ENCODE data around the gene HIBCH.

HIBCH gene

DNA sequence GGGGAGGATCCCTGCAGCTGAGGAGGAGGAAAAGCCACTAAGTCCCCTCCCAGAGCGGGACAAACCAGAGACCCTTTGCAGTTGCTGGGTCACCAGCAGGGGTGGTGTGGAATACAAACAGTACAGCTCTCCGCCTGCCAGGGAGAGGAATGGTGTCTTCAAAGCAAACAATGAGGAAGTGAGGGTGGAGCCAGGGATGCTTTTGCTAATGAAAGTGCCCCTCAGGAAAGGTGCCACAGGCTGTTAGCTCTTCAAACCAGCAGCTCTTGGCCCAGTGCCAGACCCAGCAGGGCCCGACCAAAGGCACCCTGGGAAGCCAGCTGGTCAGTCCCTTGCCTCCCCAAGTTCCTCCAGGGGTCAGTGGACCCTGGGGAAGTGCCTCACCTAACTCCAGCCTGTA lies 102.8 kb downstream of the HIBCH start:
- H3K27me3 ChIP-seq (ENCODE audit: insufficient read depth, low read length): no peaks in the 10 kb centered on the region
- no peaks in the 10 kb centered on the region for H3K9me3 ChIP-seq (ENCODE audit: insufficient read depth, low read depth, low read length)
- H3K36me3 ChIP-seq (ENCODE audit: insufficient read depth, low read depth, low read length): peaks cover 16% of the 10 kb centered on the region; the same call in 1 of the 2 replicates
- no peak overlapping the region for H3K9ac ChIP-seq (ENCODE audit: low read depth, low read length)
- no peak overlapping the region for H3K4me3 ChIP-seq (ENCODE audit: low read length)
- peaks cover 17% of the 10 kb centered on the region; the same call in 1 of the 2 replicates for H3K4me1 ChIP-seq (ENCODE audit: insufficient read depth, low read length)
- no peak overlapping the region for H3K27ac ChIP-seq (ENCODE audit: low read length)

DNA sequence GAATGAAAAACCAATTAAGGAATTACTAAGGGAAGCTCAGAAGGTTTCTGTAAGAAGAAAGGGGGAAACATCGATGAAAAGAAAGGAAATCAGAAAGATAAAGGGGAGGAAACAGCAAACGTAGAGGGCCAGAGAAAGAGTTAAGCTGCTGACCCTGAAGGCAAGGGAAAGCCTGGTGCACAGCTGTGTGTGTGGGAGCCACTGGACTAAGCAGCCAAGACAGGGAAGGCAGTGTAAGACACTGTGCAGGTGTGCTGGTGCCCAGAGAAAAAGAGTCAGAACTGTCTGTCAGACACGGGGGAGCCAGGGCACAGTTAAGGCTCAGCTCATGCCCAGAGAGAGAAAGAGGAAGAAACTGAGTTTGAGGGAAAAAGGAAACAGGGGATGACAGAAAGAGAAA lies 104.0 kb downstream of the HIBCH start:
- Histone ChIP-seq H3K27ac (ENCODE audit: low read length) (peak overlapping the region; percentile 86), H3K9ac (ENCODE audit: low read depth, low read length) (peak overlapping the region; percentile 29; the same call in 1 of the 2 replicates)

DNA sequence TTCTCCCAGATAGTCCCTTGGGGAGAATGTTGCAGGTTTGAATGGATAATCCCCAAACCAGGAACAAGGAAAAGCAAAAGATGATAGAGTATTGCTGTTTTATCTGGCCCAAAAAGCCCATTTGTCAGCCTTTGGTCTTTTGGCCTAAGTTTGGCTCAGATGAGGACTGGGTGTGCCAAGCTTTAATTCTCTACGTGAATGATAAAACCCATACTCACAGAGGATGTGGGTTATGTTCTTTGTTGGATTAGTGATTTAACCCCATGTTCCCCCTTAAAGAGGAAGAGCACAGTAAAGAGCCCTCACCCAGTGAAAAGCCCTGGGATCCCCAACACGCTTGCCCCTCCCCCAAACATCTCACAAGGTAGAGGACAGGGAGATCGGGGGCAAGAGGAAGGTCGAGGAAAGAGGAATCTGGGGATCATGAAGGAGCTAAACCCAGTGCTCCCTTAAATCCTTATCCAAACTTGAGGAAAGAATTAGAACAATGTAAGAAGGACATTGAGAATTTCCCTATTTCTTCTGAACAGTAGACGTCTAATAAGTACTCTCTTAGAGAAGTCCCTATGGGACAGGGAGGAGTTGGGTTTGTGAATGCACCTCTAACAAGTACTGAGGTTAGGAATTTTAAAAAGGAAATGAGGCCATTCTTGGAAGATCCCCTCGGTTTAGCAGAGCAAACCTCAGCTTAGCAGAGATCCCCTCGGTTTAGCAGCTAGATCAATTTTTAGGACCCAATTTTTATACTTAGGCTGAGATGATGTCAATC lies 105.0 kb downstream of the HIBCH start:
- Histone ChIP-seq H3K27me3 (ENCODE audit: insufficient read depth, low read length) (no peaks in the 10 kb centered on the region), H3K9me3 (ENCODE audit: insufficient read depth, low read depth, low read length) (no peaks in the 10 kb centered on the region), H3K4me1 (ENCODE audit: insufficient read depth, low read length) (peaks cover 17% of the 10 kb centered on the region; the same call in 1 of the 2 replicates), H3K4me3 (ENCODE audit: low read length) (no peak overlapping the region), H3K9ac (ENCODE audit: low read depth, low read length) (peak overlapping the region; percentile 29; the same call in 1 of the 2 replicates), H3K36me3 (ENCODE audit: insufficient read depth, low read depth, low read length) (peaks cover 7% of the 10 kb centered on the region; the same call in 1 of the 2 replicates), H3K27ac (ENCODE audit: low read length) (no peak overlapping the region)

More for the DNA sequence above, 104.0 kb downstream of the HIBCH start:
- peaks cover 16% of the 10 kb centered on the region; the same call in 1 of the 2 replicates for H3K36me3 ChIP-seq (ENCODE audit: insufficient read depth, low read depth, low read length)
- no peaks in the 10 kb centered on the region for H3K9me3 ChIP-seq (ENCODE audit: insufficient read depth, low read depth, low read length)
- no peaks in the 10 kb centered on the region for H3K27me3 ChIP-seq (ENCODE audit: insufficient read depth, low read length)
- 0 out of 2 replicates have a peak overlapping the region, but pooled peaks have one; percentile 7 for H3K4me3 ChIP-seq (ENCODE audit: low read length)
- peaks cover 17% of the 10 kb centered on the region; the same call in 1 of the 2 replicates for H3K4me1 ChIP-seq (ENCODE audit: insufficient read depth, low read length)

DNA sequence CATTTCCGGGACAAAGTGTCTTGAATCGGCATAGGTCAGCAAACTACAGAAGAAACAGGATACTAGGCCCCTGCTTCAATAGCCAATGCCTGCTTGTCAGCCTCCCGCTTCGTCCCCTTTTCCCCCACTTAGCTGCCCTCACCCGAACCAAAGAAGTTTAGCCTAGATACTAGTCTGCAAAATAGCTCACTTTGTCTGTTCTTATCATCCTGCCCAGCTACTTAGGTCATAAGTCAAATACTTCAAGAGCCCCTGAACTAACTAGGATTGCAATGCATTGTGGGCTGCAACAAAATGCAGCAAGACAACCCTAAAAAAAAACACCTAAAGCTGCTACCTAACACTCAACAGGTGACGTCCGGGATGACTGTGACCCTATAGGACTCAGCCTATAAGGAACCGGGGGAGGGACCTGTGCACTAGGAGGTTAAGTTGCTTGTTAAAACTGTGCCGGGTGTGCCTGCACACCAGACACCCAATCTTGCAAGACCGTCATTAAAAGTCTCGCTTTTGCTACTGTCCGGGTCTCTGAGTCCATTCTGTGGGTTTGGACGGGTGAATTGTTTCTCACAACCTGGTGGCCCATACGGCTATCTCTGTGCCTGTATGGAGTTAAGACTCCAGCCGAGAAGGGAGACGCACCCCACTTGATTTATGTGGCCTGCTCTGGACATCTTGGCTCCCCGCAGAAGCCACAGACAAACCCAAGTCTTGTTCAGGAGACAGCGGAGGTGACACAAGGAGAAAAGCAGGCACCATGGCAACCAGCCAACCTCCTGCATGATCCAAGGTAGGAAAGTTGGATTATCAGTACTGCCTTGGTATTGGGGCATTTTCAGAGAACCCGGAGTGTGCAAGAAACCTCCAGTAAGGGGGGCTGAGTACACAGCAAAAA lies 105.9 kb downstream of the HIBCH start:
- Histone ChIP-seq H3K4me1 (ENCODE audit: insufficient read depth, low read length) (peaks cover 17% of the 10 kb centered on the region; the same call in 1 of the 2 replicates), H3K36me3 (ENCODE audit: insufficient read depth, low read depth, low read length) (peaks cover 6% of the 10 kb centered on the region; the same call in 1 of the 2 replicates)

DNA sequence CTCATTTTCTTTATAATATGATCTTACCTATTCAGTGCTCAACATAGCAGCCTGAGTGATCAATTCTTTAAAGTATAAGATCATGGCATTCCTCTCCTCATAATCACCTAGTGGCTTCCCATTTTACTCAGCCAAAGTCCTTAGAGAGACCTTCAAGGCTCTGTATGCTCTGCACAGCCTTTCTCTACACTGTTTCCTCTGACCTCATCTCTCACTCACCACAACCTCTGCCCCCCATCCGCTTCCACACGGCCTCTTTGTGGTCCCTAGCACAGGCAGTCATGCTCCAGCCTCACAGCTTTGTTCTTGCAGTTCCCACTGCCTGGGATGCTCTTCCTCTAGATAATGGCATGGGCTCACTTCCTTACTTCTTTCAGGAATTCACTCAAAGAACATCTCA lies 109.2 kb downstream of the HIBCH start:
- no peaks in the 10 kb centered on the region for H3K36me3 ChIP-seq (ENCODE audit: insufficient read depth, low read depth, low read length)
- H3K27ac ChIP-seq (ENCODE audit: low read length): no peak overlapping the region
- H3K4me3 ChIP-seq (ENCODE audit: low read length): no peak overlapping the region
- no peak overlapping the region for H3K9ac ChIP-seq (ENCODE audit: low read depth, low read length)
- H3K9me3 ChIP-seq (ENCODE audit: insufficient read depth, low read depth, low read length): no peaks in the 10 kb centered on the region
- H3K4me1 ChIP-seq (ENCODE audit: insufficient read depth, low read length): peaks cover 9% of the 10 kb centered on the region; the same call in 1 of the 2 replicates
- no peaks in the 10 kb centered on the region for H3K27me3 ChIP-seq (ENCODE audit: insufficient read depth, low read length)

More for the DNA sequence above, 105.9 kb downstream of the HIBCH start:
- H3K9me3 ChIP-seq (ENCODE audit: insufficient read depth, low read depth, low read length): no peaks in the 10 kb centered on the region
- H3K9ac ChIP-seq (ENCODE audit: low read depth, low read length): no peak overlapping the region; the same call in 1 of the 2 replicates
- H3K27me3 ChIP-seq (ENCODE audit: insufficient read depth, low read length): no peaks in the 10 kb centered on the region
- H3K4me3 ChIP-seq (ENCODE audit: low read length): no peak overlapping the region
- no peak overlapping the region for H3K27ac ChIP-seq (ENCODE audit: low read length)

DNA sequence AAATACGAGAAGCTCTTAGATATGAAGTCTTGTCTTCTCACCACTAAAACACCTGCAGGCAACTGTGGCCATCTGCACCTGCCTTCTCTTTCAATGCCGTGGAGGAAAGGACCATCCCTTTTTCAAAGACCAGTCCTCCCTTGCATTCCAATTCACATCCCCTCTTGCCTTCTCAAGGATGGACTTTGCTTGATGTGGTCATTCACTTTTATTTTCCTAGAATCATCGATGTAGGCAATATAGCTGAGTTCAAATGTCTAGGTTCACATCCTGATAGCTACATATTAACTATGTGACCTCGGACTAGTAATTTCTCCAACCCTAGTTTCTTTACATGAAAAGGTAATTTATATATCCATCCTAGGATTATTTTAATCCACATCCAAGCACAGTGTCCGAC lies 110.1 kb downstream of the HIBCH start:
- Histone ChIP-seq H3K9me3 (ENCODE audit: insufficient read depth, low read depth, low read length) (no peaks in the 10 kb centered on the region), H3K36me3 (ENCODE audit: insufficient read depth, low read depth, low read length) (no peaks in the 10 kb centered on the region), H3K27ac (ENCODE audit: low read length) (no peak overlapping the region), H3K4me3 (ENCODE audit: low read length) (no peak overlapping the region), H3K4me1 (ENCODE audit: insufficient read depth, low read length) (no peaks in the 10 kb centered on the region; the same call in 1 of the 2 replicates), H3K27me3 (ENCODE audit: insufficient read depth, low read length) (no peaks in the 10 kb centered on the region), H3K9ac (ENCODE audit: low read depth, low read length) (no peak overlapping the region)

DNA sequence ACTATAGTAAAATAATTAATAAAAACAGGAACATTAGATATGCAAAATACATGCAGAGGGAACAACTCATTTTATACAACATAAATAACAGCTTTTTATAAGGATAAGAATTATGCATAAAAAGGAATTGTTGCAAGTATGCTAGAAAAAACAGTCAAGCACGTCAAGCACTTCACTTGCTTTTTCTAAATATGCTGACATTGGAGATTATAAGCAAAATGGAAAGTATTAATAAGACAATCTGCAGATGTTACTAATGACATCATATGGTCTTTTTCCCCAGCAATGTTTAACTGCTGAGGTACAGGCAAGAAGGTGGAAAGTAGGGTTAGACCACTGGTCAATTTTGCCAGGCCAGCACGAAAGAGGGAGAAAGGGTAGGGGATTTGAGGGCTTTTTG lies 111.7 kb downstream of the HIBCH start:
- H3K4me3 ChIP-seq (ENCODE audit: low read length): no peak overlapping the region
- H3K27ac ChIP-seq (ENCODE audit: low read length): no peak overlapping the region
- H3K36me3 ChIP-seq (ENCODE audit: insufficient read depth, low read depth, low read length): peaks cover 7% of the 10 kb centered on the region; the same call in 1 of the 2 replicates
- H3K4me1 ChIP-seq (ENCODE audit: insufficient read depth, low read length): no peaks in the 10 kb centered on the region
- no peaks in the 10 kb centered on the region for H3K27me3 ChIP-seq (ENCODE audit: insufficient read depth, low read length)
- no peak overlapping the region for H3K9ac ChIP-seq (ENCODE audit: low read depth, low read length)
- no peaks in the 10 kb centered on the region for H3K9me3 ChIP-seq (ENCODE audit: insufficient read depth, low read depth, low read length)

DNA sequence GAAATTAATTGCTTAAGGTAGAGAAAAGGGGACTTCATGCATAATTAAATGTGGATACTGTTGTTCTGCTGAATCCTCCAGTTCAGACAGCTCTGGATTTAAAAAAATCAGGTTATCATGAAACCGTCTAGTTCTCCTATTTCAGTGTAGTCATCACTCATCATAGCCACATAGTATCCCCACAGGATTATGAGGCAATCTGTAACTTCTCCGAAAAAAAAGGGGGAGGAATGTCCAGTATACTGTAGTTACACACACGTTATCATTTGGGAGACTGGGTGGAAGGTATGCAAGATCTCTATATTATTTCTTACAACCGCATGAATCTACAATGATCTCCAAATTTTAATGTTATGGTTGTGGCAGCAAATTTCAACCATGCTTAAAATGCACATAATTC lies 114.0 kb downstream of the HIBCH start:
- Histone ChIP-seq H3K9me3 (ENCODE audit: insufficient read depth, low read depth, low read length) (no peaks in the 10 kb centered on the region), H3K27ac (ENCODE audit: low read length) (no peak overlapping the region), H3K4me3 (ENCODE audit: low read length) (no peak overlapping the region), H3K27me3 (ENCODE audit: insufficient read depth, low read length) (no peaks in the 10 kb centered on the region), H3K9ac (ENCODE audit: low read depth, low read length) (no peak overlapping the region), H3K36me3 (ENCODE audit: insufficient read depth, low read depth, low read length) (peaks cover 10% of the 10 kb centered on the region; the same call in 1 of the 2 replicates), H3K4me1 (ENCODE audit: insufficient read depth, low read length) (no peaks in the 10 kb centered on the region)

DNA sequence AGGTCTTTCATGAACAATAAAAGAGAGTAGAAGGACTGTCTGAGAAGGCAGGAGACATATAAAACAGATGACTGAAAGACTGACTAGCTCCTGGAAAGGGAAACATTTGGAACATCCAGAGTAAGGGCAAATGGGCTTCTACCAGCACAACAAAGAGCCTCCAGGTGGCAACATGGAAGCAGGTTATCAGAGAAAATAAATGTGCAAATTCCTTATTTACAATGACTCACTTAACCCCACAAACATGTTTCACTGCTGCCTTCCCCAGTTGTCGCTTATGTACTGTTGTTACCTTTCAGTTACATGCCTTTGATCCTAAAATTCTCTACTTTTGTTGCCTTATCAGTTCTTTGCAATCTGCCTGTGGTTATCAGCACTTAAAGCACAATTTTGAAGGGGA lies 117.0 kb downstream of the HIBCH start:
- H3K4me1 ChIP-seq (ENCODE audit: insufficient read depth, low read length): no peaks in the 10 kb centered on the region
- no peak overlapping the region for H3K9ac ChIP-seq (ENCODE audit: low read depth, low read length)
- no peaks in the 10 kb centered on the region for H3K27me3 ChIP-seq (ENCODE audit: insufficient read depth, low read length)
- H3K9me3 ChIP-seq (ENCODE audit: insufficient read depth, low read depth, low read length): no peaks in the 10 kb centered on the region
- H3K36me3 ChIP-seq (ENCODE audit: insufficient read depth, low read depth, low read length): peaks cover 18% of the 10 kb centered on the region; the same call in 1 of the 2 replicates
- H3K4me3 ChIP-seq (ENCODE audit: low read length): no peak overlapping the region
- no peak overlapping the region for H3K27ac ChIP-seq (ENCODE audit: low read length)

DNA sequence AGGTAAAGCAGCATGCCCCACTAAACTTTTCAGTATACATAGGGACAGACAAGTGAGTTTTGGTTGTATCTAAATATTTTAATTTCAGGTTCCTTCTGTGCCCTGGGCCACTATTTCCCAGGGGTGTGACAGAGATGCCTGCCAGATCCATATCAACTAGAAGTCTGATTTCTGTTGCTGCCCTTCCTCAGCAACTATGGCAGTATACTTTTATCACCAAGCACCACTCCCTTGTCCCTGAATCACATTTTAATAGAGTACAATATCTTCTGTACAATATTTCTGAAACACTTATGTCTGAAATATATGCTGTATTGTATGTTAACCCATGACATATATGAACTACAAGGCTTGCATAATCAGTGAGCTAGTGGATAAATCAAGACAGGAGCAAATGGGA lies 117.6 kb downstream of the HIBCH start:
- no peak overlapping the region for H3K4me3 ChIP-seq (ENCODE audit: low read length)
- no peak overlapping the region for H3K27ac ChIP-seq (ENCODE audit: low read length)
- H3K27me3 ChIP-seq (ENCODE audit: insufficient read depth, low read length): no peaks in the 10 kb centered on the region
- H3K36me3 ChIP-seq (ENCODE audit: insufficient read depth, low read depth, low read length): peaks cover 18% of the 10 kb centered on the region; the same call in 1 of the 2 replicates
- no peaks in the 10 kb centered on the region for H3K4me1 ChIP-seq (ENCODE audit: insufficient read depth, low read length)
- no peak overlapping the region for H3K9ac ChIP-seq (ENCODE audit: low read depth, low read length)
- H3K9me3 ChIP-seq (ENCODE audit: insufficient read depth, low read depth, low read length): no peaks in the 10 kb centered on the region

DNA sequence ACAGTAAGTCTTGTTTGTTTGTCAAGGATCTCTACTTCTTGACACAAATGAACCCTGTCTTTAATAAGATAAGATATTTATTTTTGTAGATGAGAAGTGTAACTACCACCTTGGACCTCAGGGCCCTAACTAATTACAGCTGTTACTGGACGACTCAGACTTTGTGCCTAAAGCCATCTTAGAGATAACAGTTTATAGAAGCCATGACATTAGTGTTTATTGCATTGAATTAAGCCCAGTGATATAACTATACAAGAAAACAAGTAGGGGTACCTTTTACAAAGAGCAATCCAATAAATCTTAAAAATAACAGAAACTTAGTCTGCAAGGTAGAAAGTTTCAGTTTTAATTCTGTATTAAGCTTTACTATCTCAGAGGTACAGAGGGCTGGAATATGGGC lies 119.0 kb downstream of the HIBCH start:
- H3K27ac ChIP-seq (ENCODE audit: low read length): no peak overlapping the region
- H3K4me1 ChIP-seq (ENCODE audit: insufficient read depth, low read length): no peaks in the 10 kb centered on the region
- H3K36me3 ChIP-seq (ENCODE audit: insufficient read depth, low read depth, low read length): peaks cover 18% of the 10 kb centered on the region; the same call in 1 of the 2 replicates
- no peak overlapping the region for H3K9ac ChIP-seq (ENCODE audit: low read depth, low read length)
- no peaks in the 10 kb centered on the region for H3K27me3 ChIP-seq (ENCODE audit: insufficient read depth, low read length)
- H3K9me3 ChIP-seq (ENCODE audit: insufficient read depth, low read depth, low read length): no peaks in the 10 kb centered on the region
- no peak overlapping the region for H3K4me3 ChIP-seq (ENCODE audit: low read length)

Measured in iPS-20b (cell line).